T-cell (primary cell): ENCODE measurements around the gene TFAM. TPM values are rescaled to one million over a fixed set of nuclear protein-coding genes. Genes with fewer than 3 reads are reported as not detected.

ENCODE experiments used
- ATAC-seq, 4 experiments: fragments of 200-7000 bp in 3 of 4; fragments of 150-1000 bp in 1 of 4; cut with Tn5 transposase; replicated peaks in 1 of 4; 1 replicate in 3 of 4; 2 replicates in 1 of 4; pipeline ENCODE4 v1.10.0; 2021; ENCODE audit warnings: moderate library complexity in 3 of 4, mild to moderate bottlenecking in 2 of 4, moderate number of reproducible peaks in 1 of 4
- CTCF ChIA-PET, 2 donors: fragments of 300-600 bp; sonication (Branson Sonifier 250); formaldehyde crosslinking; loops; one replicate each; lab custom pipeline; 2022; ENCODE audit warnings: antibody characterized with exemption in 2 of 2; lab: Charles Lee
- POLR2A ChIA-PET, 2 donors: fragments of 300-600 bp; sonication (Branson Sonifier 250); formaldehyde crosslinking; loops; one replicate each; lab custom pipeline; 2022; ENCODE audit warnings: antibody characterized with exemption in 2 of 2; lab: Charles Lee
- DNase-seq, 35 experiments: peaks; one replicate each; pipeline versions ENCODE4 v3.0.0 to v3.0.0-alpha.2; 2013 to 2023
- H3K27ac ChIP-seq: one replicate; pipeline ENCODE4 v1.5.1; 2013; ENCODE audit warnings: low read length
- H3K27me3 ChIP-seq, 2 experiments: replicated peaks in 1 of 2; 1 replicate in 1 of 2; 2 replicates in 1 of 2; pipeline versions ENCODE4 v1.6.1 to v1.7.0; 2013; ENCODE audit warnings: low read length in 1 of 2, mixed read lengths in 1 of 2; ENCODE audit not compliant: control insufficient read depth in 2 of 2, insufficient read depth in 2 of 2; ENCODE audit errors: extremely low read depth in 1 of 2
- H3K36me3 ChIP-seq, 2 donors: 1 replicate in 1 of 2; 2 replicates in 1 of 2; pipeline versions ENCODE4 v1.6.1 to v1.7.0; 2013; ENCODE audit warnings: low read length in 1 of 2; ENCODE audit not compliant: control insufficient read depth in 2 of 2, insufficient read depth in 1 of 2; ENCODE audit errors: extremely low read depth in 1 of 2
- H3K4me1 ChIP-seq, 2 experiments: 1 replicate in 1 of 2; 2 replicates in 1 of 2; pipeline versions ENCODE4 v1.6.1 to v1.7.0; 2013; ENCODE audit warnings: low read length in 2 of 2, mixed read lengths in 1 of 2; ENCODE audit not compliant: insufficient read depth in 2 of 2, control insufficient read depth in 1 of 2; ENCODE audit errors: extremely low read depth in 1 of 2
- H3K4me3 ChIP-seq, 2 donors: 1 replicate in 1 of 2; 2 replicates in 1 of 2; pipeline versions ENCODE4 v1.5.1 to v1.7.0; 2013; ENCODE audit warnings: mild to moderate bottlenecking in 2 of 2, low read length in 1 of 2, moderate library complexity in 1 of 2; ENCODE audit not compliant: control insufficient read depth in 1 of 2; ENCODE audit errors: extremely low read depth in 1 of 2
- H3K9me3 ChIP-seq: 2 replicates; pipeline ENCODE4 v1.7.0; 2013
- H3K27ac Mint-ChIP-seq, 2 donors: one replicate each; pipeline ENCODE4 v1.8.0; 2020 to 2021; ENCODE audit warnings: mild to moderate bottlenecking in 2 of 2, mixed read lengths in 2 of 2
- H3K27me3 Mint-ChIP-seq, 2 donors: one replicate each; pipeline ENCODE4 v1.8.0; 2021 to 2022; ENCODE audit warnings: mixed read lengths in 2 of 2
- H3K36me3 Mint-ChIP-seq: one replicate; pipeline ENCODE4 v1.8.0; 2021; ENCODE audit warnings: mixed read lengths
- H3K4me1 Mint-ChIP-seq, 3 donors: one replicate each; pipeline ENCODE4 v1.8.0; 2020 to 2022; ENCODE audit warnings: mixed read lengths in 3 of 3, mild to moderate bottlenecking in 1 of 3
- H3K4me3 Mint-ChIP-seq, 3 donors: one replicate each; pipeline ENCODE4 v1.8.0; 2020 to 2022; ENCODE audit warnings: mild to moderate bottlenecking in 3 of 3, mixed read lengths in 3 of 3, moderate library complexity in 3 of 3
- H3K9me3 Mint-ChIP-seq, 3 donors: one replicate each; pipeline ENCODE4 v1.8.0; 2020 to 2022; ENCODE audit warnings: mixed read lengths in 3 of 3
- WGBS: methylation state at CpG from one replicate; pipeline ENCODE4 v1.1.5; 2013; ENCODE audit warnings: missing lambda C conversion rate; ENCODE audit not compliant: insufficient coverage; 5-methylcytosine and 5-hydroxymethylcytosine counted together
- total RNA-seq, 35 experiments: library from RNA in 6 of 35; stranded (reverse) in 6 of 35; fragments of 120-200 nt in 1 of 35; gene quantifications; one replicate each; pipeline versions ENCODE4 v1.2.1 to v1.2.4 and lab custom pipeline; 2013 to 2026

TFAM gene
- total RNA-seq, 5 donors from 2014 or later (not counting 1 experiment from before 2014, with no cell fraction given), result 35.9 to 41.8 (median 39.2) TPM

DNA sequence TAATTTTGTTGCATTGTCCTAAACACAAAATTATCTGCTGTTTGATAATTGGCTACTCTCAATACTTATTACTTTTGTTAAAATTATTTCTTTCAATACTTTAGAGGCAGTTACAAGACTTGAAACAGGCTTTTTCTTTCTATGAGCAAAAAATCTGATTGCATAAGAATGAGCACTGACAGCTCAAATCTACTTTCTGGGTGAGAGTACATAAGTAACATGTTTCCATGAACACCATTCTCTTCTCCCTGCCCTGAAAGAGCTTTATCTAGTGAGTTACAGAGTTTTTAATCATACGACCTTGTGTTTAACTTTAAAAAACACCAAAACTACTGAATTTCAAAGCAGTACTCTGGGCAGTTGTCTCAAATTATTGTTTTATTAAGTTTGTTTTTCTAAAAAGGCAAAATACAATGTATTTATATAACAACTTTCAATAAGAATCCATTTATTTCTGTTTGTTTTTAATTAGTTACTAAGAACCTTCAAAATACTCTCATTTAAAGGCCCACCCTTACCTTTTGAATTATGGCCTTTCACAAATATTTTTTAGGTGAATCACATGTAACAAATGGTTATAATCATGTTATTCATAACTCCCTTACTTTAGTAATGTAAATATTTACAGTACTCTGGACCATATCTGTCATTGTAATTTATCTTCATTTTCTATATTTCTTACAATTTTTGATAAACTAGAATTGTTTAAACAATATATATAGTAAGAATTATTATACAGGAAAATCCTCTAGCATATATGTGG, 23.0 kb upstream of the TFAM start:
- ATAC-seq (no peak), DNase-seq (no peak)
- peaks cover 26% of the 10 kb centered on the region for H3K36me3 Mint-ChIP-seq
- Histone ChIP-seq H3K4me1 (peaks cover 3 to 13% of the 10 kb centered on the region in 2 experiments), H3K27ac (no peak overlapping the region), H3K4me3 (no peak overlapping the region), H3K27me3 (no peaks in the 10 kb centered on the region), H3K36me3 (peaks cover 0 to 7% of the 10 kb centered on the region in 2 donors), H3K9me3 (no peaks in the 10 kb centered on the region)
- no peaks in the 10 kb centered on the region for H3K9me3 Mint-ChIP-seq
- peaks cover 28 to 32% (median 30%) of the 10 kb centered on the region in 3 donors for H3K4me1 Mint-ChIP-seq
- POLR2A ChIA-PET, result no interaction called here
- H3K27ac Mint-ChIP-seq, result no peak overlapping the region
- WGBS, result no CpG with 5 or more reads among the region's 1 CpG
- no peaks in the 10 kb centered on the region for H3K27me3 Mint-ChIP-seq
- no peak overlapping the region for H3K4me3 Mint-ChIP-seq
- CTCF ChIA-PET, result no interaction called here

DNA sequence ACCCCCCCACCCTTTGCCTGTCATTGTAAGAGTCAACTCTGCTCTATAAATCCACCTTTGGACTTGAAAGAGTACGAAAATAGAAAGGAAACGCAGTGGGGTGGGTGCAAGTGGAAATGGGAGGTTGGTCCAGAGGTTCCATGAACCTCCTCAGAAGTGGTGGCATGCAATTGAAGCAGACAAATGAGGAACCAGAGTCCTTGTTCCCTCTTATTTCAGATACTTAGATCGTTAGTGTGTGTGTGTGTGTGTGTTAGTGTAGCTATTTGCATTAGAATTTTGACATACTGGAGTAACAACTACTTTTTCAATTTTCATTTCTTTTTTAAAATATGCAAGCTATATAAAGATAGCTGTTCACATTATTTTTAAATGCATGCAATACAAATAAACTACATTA, 18.1 kb upstream of the TFAM start:
- WGBS, result 100% methylated on average over 1 of the region's 3 CpGs
- Mint-ChIP-seq H3K4me1 (no peaks in the 10 kb centered on the region), H3K4me3 (no peak overlapping the region), H3K27ac (no peak overlapping the region), H3K36me3 (peaks cover 23% of the 10 kb centered on the region), H3K27me3 (no peaks in the 10 kb centered on the region), H3K9me3 (no peaks in the 10 kb centered on the region)
- Histone ChIP-seq H3K36me3 (peaks cover 0 to 3% of the 10 kb centered on the region in 2 donors), H3K27ac (no peak overlapping the region), H3K4me3 (no peak overlapping the region), H3K9me3 (no peaks in the 10 kb centered on the region), H3K27me3 (no peaks in the 10 kb centered on the region), H3K4me1 (no peaks in the 10 kb centered on the region)
- no peak for DNase-seq
- POLR2A ChIA-PET, result no interaction called here
- CTCF ChIA-PET, result interaction anchor here in 1 of 2 donors (1.2 kb wide), 1 partner anchor 16 kb away, joined by 3 read pairs; no protein-coding TSS in a partner anchor
- no peak for ATAC-seq

GRCh38 chr10:58371473-58371872, 13.7 kb upstream of the TFAM start:
- Mint-ChIP-seq H3K27ac (no peak overlapping the region), H3K27me3 (no peaks in the 10 kb centered on the region), H3K9me3 (no peaks in the 10 kb centered on the region), H3K4me1 (no peaks in the 10 kb centered on the region), H3K36me3 (peaks cover 3% of the 10 kb centered on the region), H3K4me3 (no peak overlapping the region)
- Histone ChIP-seq H3K9me3 (no peaks in the 10 kb centered on the region), H3K4me3 (no peak overlapping the region), H3K4me1 (no peaks in the 10 kb centered on the region), H3K36me3 (no peaks in the 10 kb centered on the region), H3K27ac (no peak overlapping the region), H3K27me3 (no peaks in the 10 kb centered on the region)
- DNase-seq (no peak), ATAC-seq (no peak)
- POLR2A ChIA-PET, result interaction anchor here in 1 of 2 donors (0.8 kb wide), 1 partner anchor 17 kb away, joined by 3 read pairs; no protein-coding TSS in a partner anchor
- CTCF ChIA-PET, result no interaction called here

DNA sequence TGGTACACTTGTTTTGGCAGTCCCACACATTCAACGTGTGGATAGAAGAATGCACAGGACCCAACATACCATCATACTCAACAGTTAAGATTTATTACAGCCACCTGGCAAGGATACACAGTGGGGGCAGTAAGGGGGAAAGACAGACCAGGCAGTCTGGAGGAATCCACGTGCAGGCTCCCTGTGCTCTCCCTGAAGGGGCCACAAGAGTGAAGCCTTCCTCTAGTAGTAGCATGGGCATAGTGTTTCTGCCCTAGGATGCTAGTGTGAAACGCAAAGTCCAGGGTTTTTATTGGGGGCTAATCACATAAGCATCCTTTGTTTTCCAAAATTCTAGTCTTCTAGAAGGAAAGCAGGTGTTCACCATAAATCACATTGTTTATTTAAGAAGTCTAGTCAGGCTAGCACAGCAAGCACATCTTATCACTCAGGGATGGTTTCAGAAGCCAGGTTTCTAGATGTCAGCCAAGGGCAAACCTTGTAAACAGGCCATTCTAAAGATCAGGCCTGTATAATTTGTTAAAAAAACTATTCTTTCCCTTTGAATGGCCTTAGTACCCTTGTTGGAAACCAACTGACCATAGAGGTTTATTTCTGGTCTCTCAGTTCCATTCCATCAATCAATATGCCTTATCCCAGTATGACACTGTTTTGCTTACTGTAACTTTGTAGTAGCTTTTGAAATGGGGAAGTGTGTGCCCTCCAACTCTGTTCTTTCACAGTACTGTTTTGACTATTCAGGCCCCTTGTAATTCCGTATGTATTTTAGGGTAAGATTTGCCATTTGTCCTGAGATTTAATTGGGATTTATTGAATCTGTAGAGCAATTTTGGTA, 12.4 kb upstream of the TFAM start:
- no peak overlapping the region for H3K4me3 Mint-ChIP-seq
- POLR2A ChIA-PET, result no interaction called here

DNA sequence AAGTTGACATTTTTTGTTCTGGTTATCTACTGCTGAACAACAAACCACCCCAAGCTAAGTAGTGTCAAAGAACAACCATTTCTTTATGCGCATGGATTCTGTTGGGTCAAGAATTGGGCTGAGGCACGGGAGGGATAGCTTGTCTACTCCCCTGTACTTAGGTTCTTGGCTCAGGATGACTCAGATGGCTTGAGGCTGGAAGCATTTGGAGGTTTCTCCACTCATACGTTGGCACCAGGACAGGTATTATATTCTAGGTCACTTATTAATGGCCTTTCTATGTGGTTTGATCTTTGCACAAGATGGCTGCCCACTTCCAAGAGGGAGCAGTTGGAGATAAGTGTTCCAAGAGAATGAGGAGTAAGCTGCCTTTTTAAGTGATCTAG, 11.8 kb upstream of the TFAM start:
- H3K4me1 Mint-ChIP-seq, result no peaks in the 10 kb centered on the region
- H3K9me3 Mint-ChIP-seq, result no peaks in the 10 kb centered on the region
- no peaks in the 10 kb centered on the region for H3K4me1 ChIP-seq
- H3K27me3 ChIP-seq, result no peaks in the 10 kb centered on the region
- no peak overlapping the region for H3K27ac Mint-ChIP-seq
- no peak overlapping the region for H3K27ac ChIP-seq
- ATAC-seq (no peak), DNase-seq (no peak)
- H3K36me3 ChIP-seq, result no peaks in the 10 kb centered on the region
- H3K9me3 ChIP-seq, result no peaks in the 10 kb centered on the region
- peaks cover 3% of the 10 kb centered on the region for H3K36me3 Mint-ChIP-seq
- ChIA-PET CTCF (no interaction called here), POLR2A (interaction anchor here in 1 of 2 donors (0.6 kb wide), 1 partner anchor 22 kb away, joined by 3 read pairs; no protein-coding TSS in a partner anchor)
- H3K27me3 Mint-ChIP-seq, result no peaks in the 10 kb centered on the region
- 86% methylated on average over 2 of the region's 3 CpGs for WGBS
- H3K4me3 ChIP-seq, result no peak overlapping the region
- no peak overlapping the region for H3K4me3 Mint-ChIP-seq

More for the DNA sequence above, 12.4 kb upstream of the TFAM start:
- peaks cover 3% of the 10 kb centered on the region for H3K36me3 Mint-ChIP-seq
- WGBS, result no CpG with 5 or more reads among the region's 4 CpGs
- CTCF ChIA-PET, result no interaction called here
- Histone ChIP-seq H3K36me3 (no peaks in the 10 kb centered on the region), H3K9me3 (no peaks in the 10 kb centered on the region), H3K4me1 (no peaks in the 10 kb centered on the region), H3K27me3 (no peaks in the 10 kb centered on the region), H3K27ac (no peak overlapping the region), H3K4me3 (no peak overlapping the region)
- ATAC-seq (no peak), DNase-seq (no peak)
- H3K27ac Mint-ChIP-seq, result no peak overlapping the region
- no peaks in the 10 kb centered on the region for H3K4me1 Mint-ChIP-seq
- H3K9me3 Mint-ChIP-seq, result no peaks in the 10 kb centered on the region
- H3K27me3 Mint-ChIP-seq, result no peaks in the 10 kb centered on the region

DNA sequence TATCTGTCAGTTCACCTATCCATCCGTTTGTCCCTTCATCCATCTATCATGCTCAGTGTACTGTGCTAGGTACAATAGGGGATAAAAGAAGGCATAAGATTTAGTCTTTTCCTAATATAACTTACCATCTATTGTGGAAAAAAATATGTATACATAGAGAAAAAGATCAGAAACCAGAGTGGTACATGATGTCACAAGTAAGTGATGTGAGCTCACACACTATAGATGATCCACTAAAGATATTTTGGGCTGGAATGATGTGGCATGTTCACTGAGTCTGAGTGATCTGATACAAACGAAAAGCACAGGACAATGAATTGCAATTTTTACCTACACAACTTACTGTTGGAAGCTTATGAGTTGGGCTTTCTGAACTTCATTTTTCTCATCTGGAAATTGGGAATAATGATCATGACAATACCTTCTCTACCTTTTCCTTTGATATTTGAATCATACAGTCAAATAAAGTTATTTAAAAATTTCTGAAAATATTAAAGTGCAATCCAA, 2.7 kb upstream of the TFAM start:
- Mint-ChIP-seq H3K27ac (no peak overlapping the region), H3K27me3 (no peaks in the 10 kb centered on the region), H3K4me3 (no peak overlapping the region), H3K9me3 (no peaks in the 10 kb centered on the region), H3K36me3 (peaks cover 4% of the 10 kb centered on the region), H3K4me1 (peaks cover 34 to 38% (median 38%) of the 10 kb centered on the region in 3 donors)
- Histone ChIP-seq H3K27ac (no peak overlapping the region), H3K27me3 (no peaks in the 10 kb centered on the region), H3K4me3 (no peak overlapping the region), H3K4me1 (peaks cover 19 to 28% of the 10 kb centered on the region in 2 experiments), H3K9me3 (no peaks in the 10 kb centered on the region), H3K36me3 (peaks cover 0 to 6% of the 10 kb centered on the region in 2 donors)
- DNase-seq (no peak), ATAC-seq (no peak)
- ChIA-PET POLR2A (interaction anchor here in 1 of 2 donors (0.6 kb wide), 2 partner anchors 111 to 357 kb away, joined by 3 read pairs; no protein-coding TSS in a partner anchor), CTCF (interaction anchor here in 1 of 2 donors (1.2 kb wide), 1 partner anchor 28 kb away, joined by 4 read pairs; no protein-coding TSS in a partner anchor)
- WGBS, result no CpG with 5 or more reads among the region's 2 CpGs
